Measurements from ENCODE around the gene AIF1L. TPM values are rescaled to one million over a fixed set of nuclear protein-coding genes. Genes with fewer than 3 reads are reported as not detected.

AIF1L gene
- total and polyA plus RNA-seq, 2 experiments from 2014 or later, result 4.2 to 6.0 TPM

DNA sequence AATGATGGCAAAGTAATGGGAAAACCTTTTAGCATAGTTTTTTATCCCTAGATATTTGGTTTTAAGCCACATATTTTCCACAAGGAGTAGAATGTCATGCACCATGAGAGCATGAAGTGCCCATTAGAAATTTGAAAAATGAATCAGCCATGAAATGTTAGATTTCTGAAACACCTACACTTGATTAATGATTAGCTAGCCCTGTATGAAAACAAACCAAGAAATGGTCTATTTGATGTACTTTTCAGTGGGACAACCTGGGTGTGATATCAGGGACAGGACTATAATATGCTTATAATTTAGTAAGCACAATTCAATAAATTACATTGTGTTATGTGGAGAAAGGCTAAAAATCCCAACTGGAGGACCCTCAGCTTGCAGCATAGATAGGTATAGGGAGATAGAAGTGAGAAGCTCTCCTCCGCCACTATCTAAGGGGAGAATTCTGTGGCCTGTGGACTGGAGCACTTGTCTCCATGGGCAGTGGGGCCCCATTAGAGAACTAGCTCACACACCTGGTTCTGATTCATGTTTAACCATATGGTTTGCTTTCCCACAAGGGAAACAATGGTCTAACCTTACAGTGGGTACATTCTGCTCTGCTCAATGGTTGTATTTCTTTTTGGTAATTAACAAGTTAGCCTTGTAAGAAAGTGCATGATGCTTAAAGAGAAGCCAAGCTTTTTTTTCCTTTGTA lies 64.2 kb downstream of the AIF1L start:
- 100% methylated on average over 1 of the region's 1 CpG for WGBS (ENCODE audit: low lambda C conversion rate, missing lambda C conversion rate)
- H3K9me2 ChIP-seq (replicated peaks; ENCODE audit: insufficient read depth), result no peaks in the 10 kb centered on the region
- H3K36me3 ChIP-seq (replicated peaks; ENCODE audit: insufficient read depth, low read depth), result no peaks in the 10 kb centered on the region
- H3K4me3 ChIP-seq, result no peak overlapping the region
- no peaks in the 10 kb centered on the region for H3K4me1 ChIP-seq (ENCODE audit: insufficient read depth)
- no peaks in the 10 kb centered on the region for H4K20me1 ChIP-seq (ENCODE audit: insufficient read depth, poor library complexity, severe bottlenecking)
- H3K4me2 ChIP-seq, result no peak overlapping the region
- no peaks in the 10 kb centered on the region for H3K9me3 ChIP-seq (ENCODE audit: low read depth)
- H3K79me2 ChIP-seq, result no peaks in the 10 kb centered on the region
- no peaks in the 10 kb centered on the region for H3K27me3 ChIP-seq
- H3K27ac ChIP-seq, result no peak overlapping the region
- H2AFZ ChIP-seq, result no peak overlapping the region
- TF ChIP-seq EZH2 (IDR thresholded peaks at IDR 0.05; ENCODE audit: borderline replicate concordance) (no peak), EZH2phosphoT487 (IDR thresholded peaks at IDR 0.05; ENCODE audit: low read depth, severe bottlenecking, unreplicated experiment) (no peak)
- TF ChIP-seq, protein P1, sequence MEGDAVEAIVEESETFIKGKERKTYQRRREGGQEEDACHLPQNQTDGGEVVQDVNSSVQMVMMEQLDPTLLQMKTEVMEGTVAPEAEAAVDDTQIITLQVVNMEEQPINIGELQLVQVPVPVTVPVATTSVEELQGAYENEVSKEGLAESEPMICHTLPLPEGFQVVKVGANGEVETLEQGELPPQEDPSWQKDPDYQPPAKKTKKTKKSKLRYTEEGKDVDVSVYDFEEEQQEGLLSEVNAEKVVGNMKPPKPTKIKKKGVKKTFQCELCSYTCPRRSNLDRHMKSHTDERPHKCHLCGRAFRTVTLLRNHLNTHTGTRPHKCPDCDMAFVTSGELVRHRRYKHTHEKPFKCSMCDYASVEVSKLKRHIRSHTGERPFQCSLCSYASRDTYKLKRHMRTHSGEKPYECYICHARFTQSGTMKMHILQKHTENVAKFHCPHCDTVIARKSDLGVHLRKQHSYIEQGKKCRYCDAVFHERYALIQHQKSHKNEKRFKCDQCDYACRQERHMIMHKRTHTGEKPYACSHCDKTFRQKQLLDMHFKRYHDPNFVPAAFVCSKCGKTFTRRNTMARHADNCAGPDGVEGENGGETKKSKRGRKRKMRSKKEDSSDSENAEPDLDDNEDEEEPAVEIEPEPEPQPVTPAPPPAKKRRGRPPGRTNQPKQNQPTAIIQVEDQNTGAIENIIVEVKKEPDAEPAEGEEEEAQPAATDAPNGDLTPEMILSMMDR (IDR thresholded peaks at IDR 0.05; ENCODE audit: poor library complexity), result no peak
- no peak for DNase-seq (ENCODE audit: low spot score)

DNA sequence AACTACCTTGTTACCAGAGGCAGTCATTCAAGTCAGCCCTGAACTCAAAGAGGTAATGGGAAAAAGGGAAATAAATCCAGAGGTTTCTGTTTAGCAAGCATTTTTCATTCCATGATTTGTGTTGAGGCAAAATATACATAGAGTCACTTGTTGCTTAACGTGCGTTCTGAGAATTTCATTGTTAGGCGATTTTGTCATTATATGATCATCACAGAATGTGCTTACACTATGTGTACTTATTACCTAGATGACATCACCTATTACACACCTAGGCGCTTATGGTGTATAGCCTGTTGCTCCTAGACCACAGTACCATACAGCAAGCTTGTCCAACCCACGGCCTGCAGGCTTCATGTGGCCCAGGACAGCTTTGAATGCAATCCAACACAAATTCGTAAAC lies 65.3 kb downstream of the AIF1L start:
- no peaks in the 10 kb centered on the region for H4K20me1 ChIP-seq (ENCODE audit: insufficient read depth, poor library complexity, severe bottlenecking)
- no peak overlapping the region for H3K27ac ChIP-seq
- no peaks in the 10 kb centered on the region for H3K27me3 ChIP-seq
- no peak for DNase-seq (ENCODE audit: low spot score)
- H3K79me2 ChIP-seq, result no peaks in the 10 kb centered on the region
- no peaks in the 10 kb centered on the region for H3K9me3 ChIP-seq (ENCODE audit: low read depth)
- no peak overlapping the region for H3K4me2 ChIP-seq
- 96% methylated on average over 6 of the region's 6 CpGs for WGBS (ENCODE audit: low lambda C conversion rate, missing lambda C conversion rate)
- no peaks in the 10 kb centered on the region for H3K9me2 ChIP-seq (replicated peaks; ENCODE audit: insufficient read depth)
- TF ChIP-seq EZH2 (IDR thresholded peaks at IDR 0.05; ENCODE audit: borderline replicate concordance), result no peak
- no peak for TF ChIP-seq EZH2phosphoT487 (IDR thresholded peaks at IDR 0.05; ENCODE audit: low read depth, severe bottlenecking, unreplicated experiment)
- TF ChIP-seq, protein P1 (IDR thresholded peaks at IDR 0.05; ENCODE audit: poor library complexity), result no peak
- H2AFZ ChIP-seq, result no peak overlapping the region
- H3K4me3 ChIP-seq, result no peak overlapping the region
- no peaks in the 10 kb centered on the region for H3K4me1 ChIP-seq (ENCODE audit: insufficient read depth)
- H3K36me3 ChIP-seq (replicated peaks; ENCODE audit: insufficient read depth, low read depth), result no peaks in the 10 kb centered on the region

DNA sequence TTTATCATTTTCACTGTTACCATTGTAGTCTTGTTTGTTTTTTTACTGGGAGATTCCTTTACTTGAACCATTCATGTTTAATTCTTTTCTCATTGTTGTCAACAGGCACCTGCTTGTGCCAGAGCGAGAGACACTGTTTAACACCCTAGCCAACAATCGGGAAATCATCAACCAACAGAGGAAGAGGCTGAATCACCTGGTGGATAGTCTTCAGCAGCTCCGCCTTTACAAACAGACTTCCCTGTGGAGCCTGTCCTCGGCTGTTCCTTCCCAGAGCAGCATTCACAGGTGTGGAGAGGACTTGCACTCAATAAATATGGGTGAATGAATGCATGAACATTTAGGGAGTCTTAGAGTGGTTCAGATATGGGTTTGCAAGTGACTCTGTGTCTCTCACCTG lies 66.6 kb downstream of the AIF1L start:
- no peaks in the 10 kb centered on the region for H3K9me2 ChIP-seq (replicated peaks; ENCODE audit: insufficient read depth)
- H3K4me3 ChIP-seq, result no peak overlapping the region
- H3K79me2 ChIP-seq, result no peaks in the 10 kb centered on the region
- no peaks in the 10 kb centered on the region for H3K4me1 ChIP-seq (ENCODE audit: insufficient read depth)
- 86% methylated on average over 4 of the region's 4 CpGs for WGBS (ENCODE audit: low lambda C conversion rate, missing lambda C conversion rate)
- TF ChIP-seq EZH2phosphoT487 (IDR thresholded peaks at IDR 0.05; ENCODE audit: low read depth, severe bottlenecking, unreplicated experiment), result no peak
- no peak for TF ChIP-seq EZH2 (IDR thresholded peaks at IDR 0.05; ENCODE audit: borderline replicate concordance)
- TF ChIP-seq, protein P1 (IDR thresholded peaks at IDR 0.05; ENCODE audit: poor library complexity), result no peak
- DNase-seq (ENCODE audit: low spot score), result no peak
- H3K4me2 ChIP-seq, result no peak overlapping the region
- no peaks in the 10 kb centered on the region for H3K9me3 ChIP-seq (ENCODE audit: low read depth)
- H2AFZ ChIP-seq, result no peak overlapping the region
- H3K36me3 ChIP-seq (replicated peaks; ENCODE audit: insufficient read depth, low read depth), result no peaks in the 10 kb centered on the region
- H3K27me3 ChIP-seq, result no peaks in the 10 kb centered on the region
- H3K27ac ChIP-seq, result no peak overlapping the region
- H4K20me1 ChIP-seq (ENCODE audit: insufficient read depth, poor library complexity, severe bottlenecking), result no peaks in the 10 kb centered on the region
